A673 (cell line): ENCODE results near the gene GABRB2.

Experiments used
- EZH2 ChIP-seq: fragments of 200-600 bp; sonication (generic); IDR thresholded peaks from 2 replicates; pipeline ENCODE4 v1.6.1; 2017; ENCODE audit warnings: borderline replicate concordance, low read depth, mild to moderate bottlenecking, mixed read lengths, antibody characterized with exemption, low read length; ENCODE audit not compliant: poor library complexity, severe bottlenecking
- TF ChIP-seq, protein P1 (sequence below): fragments of 300-800, 200-600 bp; sonication (generic); conservative IDR thresholded peaks from 2 replicates; pipeline ENCODE4 v1.5.1; 2017; ENCODE audit warnings: low read depth, mild to moderate bottlenecking, antibody characterized with exemption, low read length, moderate library complexity, mixed read lengths

DNA sequence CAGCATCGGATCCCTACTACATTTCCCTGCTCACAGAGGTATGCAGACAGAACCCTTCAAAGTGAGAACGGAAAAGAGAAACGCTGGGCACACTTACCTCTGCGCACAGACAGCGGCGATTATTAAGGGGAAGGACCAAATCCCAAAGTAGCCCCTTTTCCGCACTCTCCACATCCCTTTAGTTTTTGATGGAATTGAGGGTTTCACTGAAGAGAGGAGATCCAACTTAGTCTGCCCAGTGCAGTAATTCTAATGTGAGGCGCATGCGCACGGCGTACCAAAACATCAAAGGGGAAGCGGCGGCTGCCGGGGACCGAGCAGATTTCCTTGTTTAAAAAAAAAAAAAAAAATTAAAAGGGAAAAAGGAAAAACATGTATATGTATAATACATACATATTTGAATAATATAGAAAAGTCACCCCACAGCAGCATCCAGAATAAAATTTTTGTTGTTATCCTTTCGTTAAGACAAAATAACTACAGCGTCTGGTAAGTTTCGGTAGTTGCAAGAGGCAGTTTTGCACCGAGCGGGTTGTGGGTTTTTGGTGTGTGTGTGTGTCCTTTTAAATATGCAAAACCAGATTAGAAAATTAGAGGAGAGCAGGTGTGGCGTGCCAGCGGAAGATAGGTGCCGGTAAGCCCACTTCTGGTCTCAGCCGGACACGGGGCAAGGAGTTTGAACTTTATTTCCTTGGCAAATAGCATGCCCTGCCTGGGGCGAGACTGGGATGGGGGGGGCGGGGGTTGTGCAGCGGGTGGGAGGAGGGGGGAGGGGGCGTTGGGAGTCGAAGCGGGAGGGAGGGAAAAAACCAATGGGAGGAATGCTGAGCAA, at the start of gene GABRB2:
- TF ChIP-seq, protein P1, sequence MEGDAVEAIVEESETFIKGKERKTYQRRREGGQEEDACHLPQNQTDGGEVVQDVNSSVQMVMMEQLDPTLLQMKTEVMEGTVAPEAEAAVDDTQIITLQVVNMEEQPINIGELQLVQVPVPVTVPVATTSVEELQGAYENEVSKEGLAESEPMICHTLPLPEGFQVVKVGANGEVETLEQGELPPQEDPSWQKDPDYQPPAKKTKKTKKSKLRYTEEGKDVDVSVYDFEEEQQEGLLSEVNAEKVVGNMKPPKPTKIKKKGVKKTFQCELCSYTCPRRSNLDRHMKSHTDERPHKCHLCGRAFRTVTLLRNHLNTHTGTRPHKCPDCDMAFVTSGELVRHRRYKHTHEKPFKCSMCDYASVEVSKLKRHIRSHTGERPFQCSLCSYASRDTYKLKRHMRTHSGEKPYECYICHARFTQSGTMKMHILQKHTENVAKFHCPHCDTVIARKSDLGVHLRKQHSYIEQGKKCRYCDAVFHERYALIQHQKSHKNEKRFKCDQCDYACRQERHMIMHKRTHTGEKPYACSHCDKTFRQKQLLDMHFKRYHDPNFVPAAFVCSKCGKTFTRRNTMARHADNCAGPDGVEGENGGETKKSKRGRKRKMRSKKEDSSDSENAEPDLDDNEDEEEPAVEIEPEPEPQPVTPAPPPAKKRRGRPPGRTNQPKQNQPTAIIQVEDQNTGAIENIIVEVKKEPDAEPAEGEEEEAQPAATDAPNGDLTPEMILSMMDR, result no peak
- no peak for TF ChIP-seq EZH2
